Limb (tissue), 2 donors: ENCODE results near the gene RAB35.

Source experiments
- DNase-seq, 2 donors: peaks; one replicate each; pipeline ENCODE4 v3.0.0-alpha.2; 2016; ENCODE audit errors: extremely low spot score in 2 of 2

Gene RAB35

DNA sequence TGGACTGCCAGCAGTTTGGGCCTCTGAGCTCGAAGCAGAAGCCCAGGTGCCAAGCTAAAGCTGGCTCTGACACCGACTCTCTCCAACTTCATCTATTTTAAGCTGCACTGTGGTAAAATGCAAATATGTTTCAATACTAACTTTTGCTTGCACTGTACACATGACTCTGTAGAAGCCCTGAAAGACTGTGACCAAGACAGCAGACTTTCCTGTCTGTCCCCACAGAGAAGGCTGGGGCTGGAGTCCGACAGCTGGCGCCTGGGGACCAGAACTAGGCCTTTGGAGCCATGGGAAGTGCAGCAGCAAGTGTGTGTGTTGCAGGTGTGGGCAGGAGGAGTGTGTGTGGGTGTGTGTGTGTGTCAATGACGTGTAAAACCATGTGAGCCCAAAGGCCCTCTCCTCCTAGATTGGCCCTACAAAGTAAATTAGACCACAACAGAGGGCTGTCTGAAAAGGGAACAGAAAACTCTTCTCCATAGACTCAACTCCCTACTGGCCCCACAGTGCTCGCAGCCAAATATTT, 16.4 kb upstream of the RAB35 start:
- DNase-seq: no peak

- no peak for DNase-seq
Measured at GRCh38 chr12:120132054-120132836, 15.7 kb upstream of the RAB35 start.

DNA sequence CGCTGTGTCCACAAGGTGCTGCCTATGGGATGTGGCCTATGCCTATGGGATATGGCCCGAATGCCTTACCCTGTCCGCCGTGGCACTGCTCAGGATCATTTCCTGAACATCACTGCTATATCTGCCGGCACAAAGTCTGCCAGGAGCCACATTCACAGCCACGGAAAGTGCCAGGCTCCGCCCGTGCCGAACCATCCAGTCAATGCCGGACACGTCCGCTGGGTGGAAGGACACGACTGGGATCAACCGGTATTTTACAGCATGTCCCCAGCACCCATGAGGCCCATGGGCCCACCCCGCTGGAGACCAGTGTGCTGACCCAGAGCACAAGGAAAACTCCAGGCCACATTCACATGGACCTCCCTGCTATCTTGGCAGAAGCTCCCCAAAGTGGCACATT, 14.6 kb upstream of the RAB35 start:
- DNase-seq: no peak

GRCh38 chr12:120130011-120130410, 13.5 kb upstream of the RAB35 start:
- DNase-seq: no peak

- no peak for DNase-seq
Measured at GRCh38 chr12:120126635-120127005, 10.1 kb upstream of the RAB35 start.

- DNase-seq: no peak
Measured at GRCh38 chr12:120125792-120126634, 9.5 kb upstream of the RAB35 start.

DNA sequence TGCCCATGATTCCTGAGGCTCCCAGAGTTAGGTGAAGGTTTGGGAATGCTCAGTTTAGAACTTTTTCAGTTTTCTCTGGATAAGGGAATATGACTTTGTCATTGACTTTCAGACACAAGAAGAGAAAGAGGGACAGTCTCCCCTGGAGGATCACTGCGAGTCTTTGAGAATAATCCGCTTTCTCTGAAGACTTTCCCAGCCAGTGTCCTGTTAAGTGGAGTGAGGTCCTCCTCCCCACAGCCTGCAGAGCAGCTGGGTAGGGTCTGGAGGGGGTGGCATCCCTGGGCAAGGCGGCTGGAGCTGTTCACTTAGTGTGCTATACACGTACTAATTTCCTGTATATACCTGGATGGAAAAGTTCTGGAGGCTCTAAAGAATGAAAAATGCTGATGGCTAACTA, 8.5 kb upstream of the RAB35 start:
- DNase-seq: no peak

DNA sequence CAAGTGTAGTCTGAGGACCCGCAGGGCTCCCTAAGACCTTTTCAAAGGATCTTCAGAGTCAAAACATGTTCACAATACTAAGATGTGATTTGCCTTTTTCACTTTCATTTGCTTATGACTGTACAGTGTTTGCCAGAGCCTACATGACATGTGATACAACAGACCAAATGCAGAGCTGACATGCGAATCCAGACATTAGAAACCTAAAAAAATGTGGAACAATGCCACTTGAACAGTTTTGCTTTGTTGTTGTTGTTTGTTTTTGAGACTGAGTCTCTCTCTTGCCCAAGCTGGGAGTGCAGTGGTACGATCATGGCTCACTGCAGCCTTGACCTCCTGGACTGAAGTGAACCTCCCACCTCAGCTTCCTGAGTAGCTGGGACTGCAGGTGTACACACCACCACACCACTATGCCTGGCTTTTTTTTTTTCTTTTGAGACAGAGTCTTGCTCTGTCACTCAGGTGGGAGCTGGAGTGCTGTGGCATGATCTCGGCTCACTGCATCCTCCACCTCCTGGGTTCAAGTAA, 5.3 kb upstream of the RAB35 start:
- no peak for DNase-seq

- DNase-seq: no peak
Measured at GRCh38 chr12:120121343-120121742, 4.8 kb upstream of the RAB35 start.

- no peak for DNase-seq
Measured at GRCh38 chr12:120119271-120119973, 2.9 kb upstream of the RAB35 start.

- no peak for DNase-seq
Measured at GRCh38 chr12:120118321-120119061, 1.9 kb upstream of the RAB35 start.

GRCh38 chr12:120117961-120118320, 1.4 kb upstream of the RAB35 start:
- DNase-seq: no peak

- peak; percentile 94 to 98 for DNase-seq
Measured at GRCh38 chr12:120116792-120117651, 469 bp upstream of the RAB35 start.

- peak in 1 of 2 donors; percentile 54 for DNase-seq
Measured at GRCh38 chr12:120115692-120116440, 687 bp downstream of the RAB35 start.

GRCh38 chr12:120115066-120115465, 1.5 kb downstream of the RAB35 start:
- DNase-seq: no peak

- DNase-seq: no peak
Measured at GRCh38 chr12:120110550-120111501, 5.7 kb downstream of the RAB35 start.

DNA sequence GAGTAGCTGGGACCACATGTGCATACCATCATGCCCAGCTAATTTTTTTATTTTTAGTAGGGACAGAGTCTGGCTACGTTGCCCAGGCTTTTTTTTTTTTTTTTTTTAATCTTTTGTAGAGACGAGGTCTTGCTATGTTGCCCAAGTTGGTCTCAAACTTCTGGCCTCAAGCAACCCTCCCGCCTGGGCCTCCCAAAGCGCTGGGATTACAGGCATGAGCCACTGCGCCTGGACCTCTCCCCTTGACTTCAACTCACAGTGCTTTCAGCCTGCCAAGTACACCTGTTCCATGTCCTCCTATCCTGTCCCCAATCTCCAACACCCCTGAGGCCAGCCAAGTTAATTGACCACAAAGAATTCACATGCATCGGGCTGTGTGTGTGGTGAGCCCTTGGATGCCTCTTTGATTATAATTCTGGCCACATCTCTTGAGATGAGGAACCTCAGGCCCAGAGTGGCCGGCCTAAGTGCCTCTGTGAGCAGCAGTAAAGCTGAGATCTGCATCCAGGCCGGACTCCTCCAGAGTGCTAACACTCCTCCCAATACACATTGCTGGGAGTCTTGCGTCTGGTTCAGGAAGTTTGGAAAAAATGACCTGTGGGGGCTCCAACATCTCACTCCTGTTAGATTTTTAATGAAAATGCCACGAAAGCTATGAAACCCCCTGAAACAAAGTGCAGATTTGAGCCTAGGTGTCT, 6.8 kb downstream of the RAB35 start:
- no peak for DNase-seq

GRCh38 chr12:120106151-120106550, 10.4 kb downstream of the RAB35 start:
- DNase-seq: no peak
